SK-N-SH (cell line): ENCODE measurements around the gene OSBP2. TPM values are rescaled to one million over a fixed set of nuclear protein-coding genes. Genes with fewer than 3 reads are reported as not detected.

Experiments
- CTCF ChIA-PET: fragments of 300-600, 350-600 bp; formaldehyde crosslinking; extraction: SDS; loops from one replicate; lab custom pipeline; 2021; lab: Yijun Ruan, JAX
- POLR2A ChIA-PET: fragments of 350-600 bp; sonication (Branson Sonifier 250); formaldehyde crosslinking; extraction: SDS; loops from one replicate; lab custom pipeline; 2020; ENCODE audit warnings: antibody characterized with exemption, inconsistent platforms; lab: Yijun Ruan, JAX
- DNase-seq: peaks from one replicate; pipeline ENCODE4 v3.0.0; 2012
- H2AFZ ChIP-seq: fragments of 200-600 bp; sonication (generic); 2 replicates; pipeline ENCODE4 v1.8.1; 2016; ENCODE audit warnings: antibody characterized with exemption, mild to moderate bottlenecking, low read depth
- H3F3A ChIP-seq: fragments of 200-600 bp; sonication (generic); replicated peaks from 2 replicates; pipeline ENCODE3; 2016; ENCODE audit warnings: antibody characterized with exemption, mild to moderate bottlenecking; ENCODE audit not compliant: insufficient read depth
- H3K27ac ChIP-seq, 2 experiments: fragments of 200-500 bp in 1 of 2; fragments of 200-600 bp in 1 of 2; sonication (Bioruptor generic) in 1 of 2; sonication (generic), shearing (Covaris generic) in 1 of 2; 2 replicates each; pipeline versions ENCODE4 v1.5.1 to v1.6.1; 2014 to 2016; ENCODE audit warnings: low read depth in 2 of 2, inconsistent platforms in 1 of 2, low read length in 1 of 2, mild to moderate bottlenecking in 1 of 2, mixed read lengths in 1 of 2
- H3K27me3 ChIP-seq: fragments of 200-600 bp; sonication (generic), shearing (Covaris generic); 2 replicates; pipeline ENCODE4 v1.6.1; 2016; ENCODE audit warnings: mixed run types; ENCODE audit not compliant: insufficient read depth
- H3K36me3 ChIP-seq, 2 experiments: fragments of 200-500 bp in 1 of 2; fragments of 200-600 bp in 1 of 2; sonication (Bioruptor generic) in 1 of 2; sonication (generic) in 1 of 2; replicated peaks in 1 of 2; 2 replicates each; pipeline versions ENCODE3 to v1.5.1; 2014 to 2016; ENCODE audit warnings: low read length in 1 of 2, mild to moderate bottlenecking in 1 of 2; ENCODE audit not compliant: insufficient read depth in 2 of 2, control insufficient read depth in 1 of 2
- H3K4me1 ChIP-seq, 2 experiments: fragments of 200-500 bp in 1 of 2; fragments of 200-600 bp in 1 of 2; sonication (Bioruptor generic) in 1 of 2; sonication (generic), shearing (Covaris generic) in 1 of 2; 2 replicates each; pipeline versions ENCODE4 v1.5.1 to v1.6.1; 2014 to 2016; ENCODE audit warnings: low read depth in 1 of 2, low read length in 1 of 2, mixed run types in 1 of 2; ENCODE audit not compliant: insufficient read depth in 2 of 2, control insufficient read depth in 1 of 2
- H3K4me2 ChIP-seq: fragments of 200-600 bp; sonication (generic), shearing (Covaris generic); 2 replicates; pipeline ENCODE4 v1.6.1; 2017; ENCODE audit warnings: mixed run types
- H3K4me3 ChIP-seq, 2 experiments: fragments of 200-500 bp in 1 of 2; fragments of 200-600 bp in 1 of 2; sonication (Bioruptor generic) in 1 of 2; sonication (generic), shearing (Covaris generic) in 1 of 2; 2 replicates each; pipeline versions ENCODE4 v1.5.1 to v1.8.1; 2014 to 2016; ENCODE audit warnings: low read depth in 2 of 2, inconsistent platforms in 1 of 2, low read length in 1 of 2, mild to moderate bottlenecking in 1 of 2, mixed read lengths in 1 of 2, moderate library complexity in 1 of 2
- H3K79me2 ChIP-seq: fragments of 200-600 bp; sonication (generic); 2 replicates; pipeline ENCODE4 v1.8.1; 2017; ENCODE audit warnings: mild to moderate bottlenecking; ENCODE audit not compliant: insufficient read depth
- H3K9ac ChIP-seq: fragments of 200-600 bp; sonication (generic); 2 replicates; pipeline ENCODE4 v1.6.1; 2017; ENCODE audit warnings: mixed run types
- H3K9me2 ChIP-seq: fragments of 200-600 bp; sonication (generic); 2 replicates; pipeline ENCODE4 v1.6.1; 2017; ENCODE audit warnings: mixed run types
- H3K9me3 ChIP-seq: fragments of 200-600 bp; sonication (generic); 2 replicates; pipeline ENCODE4 v1.6.1; 2017; ENCODE audit warnings: mixed run types, mild to moderate bottlenecking, moderate library complexity
- H4K20me1 ChIP-seq: fragments of 200-600 bp; sonication (generic); 2 replicates; pipeline ENCODE4 v1.6.1; 2017; ENCODE audit warnings: mild to moderate bottlenecking, mixed run types; ENCODE audit not compliant: insufficient read depth
- FOSL2 ChIP-seq: IDR thresholded peaks from 2 replicates; pipeline ENCODE4 v1.4.0; 2012; ENCODE audit warnings: low read depth, mild to moderate bottlenecking, moderate library complexity, borderline replicate concordance
- FOXJ3 ChIP-seq: sonication (generic); formaldehyde crosslinking; IDR thresholded peaks from 2 replicates; pipeline ENCODE4 v1.5.1; 2020; ENCODE audit warnings: mild to moderate bottlenecking, missing genetic modification reagents
- FOXM1 ChIP-seq: IDR thresholded peaks from 2 replicates; pipeline ENCODE4 v1.4.0; 2012; ENCODE audit warnings: low read depth, mild to moderate bottlenecking
- GATA2 ChIP-seq: sonication (generic); formaldehyde crosslinking; IDR thresholded peaks from 2 replicates; pipeline ENCODE4 v1.5.0; 2020; ENCODE audit warnings: mild to moderate bottlenecking, missing genetic modification reagents
- MEF2A ChIP-seq: IDR thresholded peaks from 2 replicates; pipeline ENCODE4 v1.4.0; 2012; ENCODE audit warnings: low read depth, borderline replicate concordance
- MXI1 ChIP-seq: IDR thresholded peaks from 2 replicates; pipeline ENCODE4 v1.6.1; 2012; ENCODE audit warnings: mild to moderate bottlenecking, low read depth, low read length, improper control_type of control experiment
- PBX3 ChIP-seq: IDR thresholded peaks from 2 replicates; pipeline ENCODE4; 2012
- RXRA ChIP-seq: IDR thresholded peaks from 2 replicates; pipeline ENCODE4 v1.4.0; 2012; ENCODE audit warnings: low read depth, mild to moderate bottlenecking, borderline replicate concordance
- SIN3A ChIP-seq: IDR thresholded peaks from 2 replicates; pipeline ENCODE4 v1.6.1; 2012; ENCODE audit warnings: low read depth, mild to moderate bottlenecking, low read length, moderate library complexity, borderline replicate concordance
- TEAD4 ChIP-seq: IDR thresholded peaks from 2 replicates; pipeline ENCODE4 v1.4.0; 2012; ENCODE audit warnings: mild to moderate bottlenecking, borderline replicate concordance; ENCODE audit not compliant: insufficient read depth
- USF1 ChIP-seq: IDR thresholded peaks from 2 replicates; pipeline ENCODE4 v1.4.0; 2012; ENCODE audit warnings: low read depth, borderline replicate concordance
- YY1 ChIP-seq: IDR thresholded peaks from 2 replicates; pipeline ENCODE4 v1.4.0; 2012; ENCODE audit warnings: low read depth, mild to moderate bottlenecking
- WGBS: methylation state at CpG from one replicate; pipeline ENCODE4 v1.1.6; 2017; ENCODE audit warnings: low lambda C conversion rate; 5-methylcytosine and 5-hydroxymethylcytosine counted together
- polyA plus RNA-seq, 3 experiments: library from polyadenylated mRNA; depleted of rRNA; stranded (reverse); fragments of >200 nt; gene quantifications; 2 replicates each; pipeline ENCODE4 v1.2.3, GENCODE V29; 2012

The OSBP2 gene
- polyA plus RNA-seq, 1 of the 3 experiments (the other 2 are of a cell fraction), result 3.1 TPM

GRCh38 chr22:30751529-30751928 is 56.9 kb downstream of the OSBP2 start:
- H3K9me3 ChIP-seq, result no peaks in the 10 kb centered on the region
- H3K4me1 ChIP-seq, result no peaks in the 10 kb centered on the region; a peak in 2 of 4 replicates
- H3K36me3 ChIP-seq, result no peaks in the 10 kb centered on the region
- H2AFZ ChIP-seq, result no peak overlapping the region
- no peaks in the 10 kb centered on the region for H3K27me3 ChIP-seq
- TF ChIP-seq TEAD4, result no peak
- no peak for TF ChIP-seq GATA2 (CRISPR knock-in tag)
- TF ChIP-seq PBX3, result no peak
- TF ChIP-seq YY1, result no peak
- TF ChIP-seq USF1, result no peak
- TF ChIP-seq FOXJ3, result no peak
- no peak for TF ChIP-seq FOSL2
- no peak for TF ChIP-seq MEF2A
- no peak for TF ChIP-seq FOXM1
- TF ChIP-seq SIN3A, result no peak
- TF ChIP-seq MXI1, result no peak
- no peak overlapping the region for H3K4me3 ChIP-seq
- H4K20me1 ChIP-seq, result no peaks in the 10 kb centered on the region
- no peak overlapping the region for H3K9ac ChIP-seq
- H3K9me2 ChIP-seq, result no peaks in the 10 kb centered on the region
- no peak overlapping the region for H3K27ac ChIP-seq
- ChIA-PET POLR2A (no interaction called here), CTCF (interaction anchor here (7.9 kb wide), 1 partner anchor 116 kb away, joined by 162 read pairs; the partner anchor contains the start of gene SLC35E4)
- no peaks in the 10 kb centered on the region for H3K79me2 ChIP-seq
- H3F3A ChIP-seq, result no peaks in the 10 kb centered on the region
- DNase-seq, result no peak
- H3K4me2 ChIP-seq, result no peak overlapping the region
- WGBS, result 81% methylated on average over 10 of the region's 10 CpGs

GRCh38 chr22:30752771-30753170 is 58.1 kb downstream of the OSBP2 start:
- Histone ChIP-seq H4K20me1 (no peaks in the 10 kb centered on the region), H3F3A (no peaks in the 10 kb centered on the region), H2AFZ (no peak overlapping the region), H3K9me2 (no peaks in the 10 kb centered on the region), H3K9ac (no peak overlapping the region), H3K4me2 (no peak overlapping the region), H3K27me3 (no peaks in the 10 kb centered on the region), H3K4me3 (no peak overlapping the region), H3K36me3 (no peaks in the 10 kb centered on the region), H3K27ac (no peak overlapping the region), H3K4me1 (no peaks in the 10 kb centered on the region; a peak in 2 of 4 replicates), H3K79me2 (no peaks in the 10 kb centered on the region), H3K9me3 (no peaks in the 10 kb centered on the region)
- ChIA-PET CTCF (interaction anchor here (0.8 to 7.9 kb wide), 4 partner anchors 50 to 366 kb away, joined by 3 to 162 read pairs (median 3); partner anchors contain the start of genes RNF215 and SLC35E4), POLR2A (no interaction called here)
- DNase-seq, result no peak
- WGBS, result 50% methylated on average over 1 of the region's 1 CpG
- no peak for TF ChIP-seq RXRA
